HEK293 (cell line): Measurements from ENCODE around the gene PRSS16.

Experiments used
- CTCF ChIA-PET: fragments of 350-600 bp; formaldehyde crosslinking; extraction: SDS; loops from one replicate; lab custom pipeline; 2021; ENCODE audit warnings: antibody characterized with exemption; lab: Yijun Ruan, JAX
- POLR2A ChIA-PET: fragments of 300-600 bp; formaldehyde crosslinking; extraction: SDS; loops from one replicate; lab custom pipeline; 2020; ENCODE audit warnings: antibody characterized with exemption, inconsistent platforms; lab: Yijun Ruan, JAX
- H3K27ac ChIP-seq: fragments of 200-500 bp; sonication (Bioruptor generic); 2 replicates; pipeline ENCODE4 v1.5.1; 2014; ENCODE audit warnings: low read depth, low read length, control low read depth, inconsistent platforms; ENCODE audit errors: extremely low read depth
- H3K36me3 ChIP-seq, 2 experiments: fragments of 200-500 bp in 1 of 2; sonication (Bioruptor generic) in 1 of 2; 1 replicate in 1 of 2; 2 replicates in 1 of 2; pipeline ENCODE4 v1.5.1; 2014 to 2017; ENCODE audit warnings: inconsistent platforms in 2 of 2, low read length in 2 of 2; ENCODE audit not compliant: control insufficient read depth in 2 of 2, insufficient read depth in 1 of 2
- H3K4me1 ChIP-seq: fragments of 200-500 bp; sonication (Bioruptor generic); 2 replicates; pipeline ENCODE4 v1.5.1; 2014; ENCODE audit warnings: mild to moderate bottlenecking, low read length, inconsistent platforms; ENCODE audit not compliant: control insufficient read depth, insufficient read depth
- H3K4me3 ChIP-seq: 2 replicates; pipeline ENCODE4 v1.5.1; 2011; ENCODE audit warnings: low read depth, mild to moderate bottlenecking, control low read depth, low read length, moderate library complexity
- H3K9me3 ChIP-seq: fragments of 200-500 bp; sonication (Bioruptor generic); 2 replicates; pipeline ENCODE4 v1.5.1; 2014; ENCODE audit warnings: low read depth, low read length, inconsistent platforms; ENCODE audit not compliant: control insufficient read depth, insufficient read depth
- GLI4 ChIP-seq: fragments of 450-650 bp; formaldehyde crosslinking; IDR thresholded peaks from 2 replicates; pipeline ENCODE4 v1.5.1; 2016; ENCODE audit warnings: missing biosample characterization, missing genetic modification characterization
- GLIS1 ChIP-seq: fragments of 450-650 bp; formaldehyde crosslinking; IDR thresholded peaks from 2 replicates; pipeline ENCODE4 v1.5.1; 2016; ENCODE audit warnings: missing biosample characterization, missing genetic modification characterization
- GLIS2 ChIP-seq: fragments of 450-650 bp; formaldehyde crosslinking; IDR thresholded peaks from 2 replicates; pipeline ENCODE4 v1.5.1; 2016; ENCODE audit warnings: missing biosample characterization, missing genetic modification characterization
- KLF8 ChIP-seq: fragments of 450-650 bp; formaldehyde crosslinking; IDR thresholded peaks from 2 replicates; pipeline ENCODE4 v1.5.1; 2016; ENCODE audit warnings: missing biosample characterization, missing genetic modification characterization
- MYNN ChIP-seq: fragments of 450-650 bp; formaldehyde crosslinking; IDR thresholded peaks from 2 replicates; pipeline ENCODE4 v1.5.1; 2016; ENCODE audit warnings: missing biosample characterization, missing genetic modification characterization, borderline replicate concordance
- MZF1 ChIP-seq: fragments of 450-650 bp; formaldehyde crosslinking; IDR thresholded peaks from 2 replicates; pipeline ENCODE4 v1.5.1; 2017; ENCODE audit warnings: missing biosample characterization, missing genetic modification characterization, borderline replicate concordance
- PRDM1 ChIP-seq: fragments of 450-650 bp; formaldehyde crosslinking; IDR thresholded peaks from 2 replicates; pipeline ENCODE4; 2016; ENCODE audit warnings: missing biosample characterization, missing genetic modification characterization
- SETDB1 ChIP-seq: IDR thresholded peaks from one replicate; pipeline ENCODE4 v1.6.1; 2017; ENCODE audit warnings: mild to moderate bottlenecking, low read length, moderate library complexity, mixed read lengths; ENCODE audit not compliant: insufficient read length
- ZBTB20 ChIP-seq: fragments of 450-650 bp; formaldehyde crosslinking; IDR thresholded peaks from 2 replicates; pipeline ENCODE4 v1.5.1; 2016; ENCODE audit warnings: missing biosample characterization, missing genetic modification characterization
- ZBTB48 ChIP-seq: fragments of 450-650 bp; formaldehyde crosslinking; IDR thresholded peaks from 2 replicates; pipeline ENCODE4 v1.5.1; 2016; ENCODE audit warnings: missing biosample characterization, missing genetic modification characterization
- ZNF10 ChIP-seq: fragments of 450-650 bp; formaldehyde crosslinking; IDR thresholded peaks from 2 replicates; pipeline ENCODE4 v1.5.1; 2017; ENCODE audit warnings: missing biosample characterization, missing genetic modification characterization
- ZNF132 ChIP-seq: fragments of 450-650 bp; formaldehyde crosslinking; IDR thresholded peaks from 2 replicates; pipeline ENCODE4 v1.5.1; 2017; ENCODE audit warnings: missing biosample characterization, missing genetic modification characterization, borderline replicate concordance
- ZNF174 ChIP-seq: fragments of 450-650 bp; formaldehyde crosslinking; IDR thresholded peaks from 2 replicates; pipeline ENCODE4 v1.5.0; 2017; ENCODE audit warnings: missing biosample characterization, mild to moderate bottlenecking, missing genetic modification characterization
- ZNF223 ChIP-seq: fragments of 450-650 bp; formaldehyde crosslinking; IDR thresholded peaks from 2 replicates; pipeline ENCODE4 v1.5.1; 2016; ENCODE audit warnings: missing biosample characterization, missing genetic modification characterization
- ZNF366 ChIP-seq: fragments of 450-650 bp; formaldehyde crosslinking; conservative IDR thresholded peaks from 2 replicates; pipeline ENCODE4 v1.5.1; 2016; ENCODE audit warnings: missing biosample characterization, missing genetic modification characterization
- ZNF391 ChIP-seq: fragments of 450-650 bp; formaldehyde crosslinking; IDR thresholded peaks from 2 replicates; pipeline ENCODE4 v1.5.1; 2016; ENCODE audit warnings: low read depth, missing biosample characterization, missing genetic modification characterization, borderline replicate concordance
- ZNF394 ChIP-seq: fragments of 450-650 bp; formaldehyde crosslinking; IDR thresholded peaks from 2 replicates; pipeline ENCODE4 v1.5.1; 2016; ENCODE audit warnings: missing biosample characterization, missing genetic modification characterization, mild to moderate bottlenecking, moderate library complexity, borderline replicate concordance
- ZNF423 ChIP-seq: fragments of 450-650 bp; formaldehyde crosslinking; IDR thresholded peaks from 2 replicates; pipeline ENCODE4 v1.5.1; 2016; ENCODE audit warnings: missing biosample characterization, missing genetic modification characterization
- ZNF510 ChIP-seq: fragments of 450-650 bp; formaldehyde crosslinking; IDR thresholded peaks from 2 replicates; pipeline ENCODE4 v1.5.1; 2018; ENCODE audit warnings: mild to moderate bottlenecking, missing genetic modification characterization, missing biosample characterization; ENCODE audit not compliant: insufficient replicate concordance
- ZNF530 ChIP-seq: fragments of 450-650 bp; formaldehyde crosslinking; IDR thresholded peaks from 2 replicates; pipeline ENCODE4 v1.5.1; 2016; ENCODE audit warnings: low read depth, missing biosample characterization, missing genetic modification characterization
- ZNF544 ChIP-seq: fragments of 450-650 bp; formaldehyde crosslinking; IDR thresholded peaks from 2 replicates; pipeline ENCODE4 v1.5.0; 2017; ENCODE audit warnings: missing biosample characterization, missing genetic modification characterization
- ZNF561 ChIP-seq: fragments of 450-650 bp; IDR thresholded peaks from 2 replicates; pipeline ENCODE4 v1.5.1; 2018; ENCODE audit warnings: missing biosample characterization, missing genetic modification characterization, borderline replicate concordance
- ZNF596 ChIP-seq: fragments of 450-650 bp; IDR thresholded peaks from 2 replicates; pipeline ENCODE4 v1.5.0; 2018; ENCODE audit warnings: missing biosample characterization, mild to moderate bottlenecking, missing genetic modification characterization, moderate library complexity
- ZNF664 ChIP-seq: fragments of 450-650 bp; formaldehyde crosslinking; IDR thresholded peaks from 2 replicates; pipeline ENCODE4 v1.5.1; 2016; ENCODE audit warnings: missing biosample characterization, missing genetic modification characterization
- TF ChIP-seq, protein P1 (sequence below): fragments of 450-650 bp; formaldehyde crosslinking; IDR thresholded peaks from 2 replicates; pipeline ENCODE4 v1.5.1; 2017; ENCODE audit warnings: missing biosample characterization, missing genetic modification characterization
- TF ChIP-seq, protein P2 (sequence below): fragments of 450-650 bp; formaldehyde crosslinking; IDR thresholded peaks from 2 replicates; pipeline ENCODE4 v1.5.1; 2016; ENCODE audit warnings: missing biosample characterization, missing genetic modification characterization
- TF ChIP-seq, protein P3 (sequence below): fragments of 450-650 bp; formaldehyde crosslinking; IDR thresholded peaks from 2 replicates; pipeline ENCODE4 v1.5.1; 2016; ENCODE audit warnings: missing biosample characterization, missing genetic modification characterization
- TF ChIP-seq, protein P4 (sequence below): fragments of 450-650 bp; formaldehyde crosslinking; conservative IDR thresholded peaks from 2 replicates; pipeline ENCODE4 v1.5.1; 2016; ENCODE audit warnings: low read depth, missing biosample characterization, missing genetic modification characterization

The PRSS16 gene

DNA sequence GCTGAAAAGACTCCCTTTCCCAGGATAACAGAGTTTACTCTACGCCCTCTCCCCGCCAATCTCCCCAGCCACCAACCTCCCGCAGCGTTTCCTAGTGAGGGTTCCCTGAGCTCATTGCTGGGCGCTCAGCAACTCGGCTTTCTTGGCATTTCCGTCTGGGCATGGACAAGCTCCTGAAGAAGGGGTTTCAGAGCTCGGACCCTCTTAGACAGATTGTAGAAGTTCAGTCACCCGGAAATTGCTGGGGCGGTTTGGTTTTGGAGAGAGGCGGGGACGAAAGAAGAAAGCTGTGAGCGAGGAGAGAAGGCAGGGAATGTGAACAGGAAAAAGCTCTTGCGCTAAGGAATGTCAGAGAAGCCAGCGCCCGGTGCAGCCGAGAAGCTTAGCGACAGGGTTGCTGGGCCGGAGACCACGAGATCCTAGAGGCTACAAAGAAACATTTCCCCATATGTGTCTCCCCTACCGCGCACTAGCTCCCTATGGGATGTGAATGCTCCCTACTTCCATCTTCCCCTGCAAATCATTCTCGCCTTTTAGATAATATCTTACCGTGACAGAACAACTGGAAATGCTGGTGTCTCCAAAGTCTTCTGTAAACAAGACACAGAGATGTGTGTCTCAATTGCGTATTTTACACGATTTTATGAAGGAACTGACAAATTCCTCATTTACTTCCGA is 48.7 kb downstream of the PRSS16 start:
- POLR2A ChIA-PET: interaction anchor here (0.7 to 1.9 kb wide), 23 partner anchors 9 to 598 kb away, joined by 3 to 16 read pairs (median 4); partner anchors contain the start of genes POM121L2 and ZNF184
- Histone ChIP-seq H3K4me3 (peak overlapping the region; percentile 83), H3K27ac (peak overlapping the region; percentile 47)
- TF ChIP-seq ZNF530 (tag by site-specific recombination) (no peak), ZNF391 (tag by site-specific recombination) (no peak), PRDM1 (tag by site-specific recombination) (peak; percentile 80), KLF8 (tag by site-specific recombination) (no peak), ZNF561 (tag by site-specific recombination) (no peak), ZBTB48 (tag by site-specific recombination) (peak; percentile 78), ZNF10 (peak; percentile 44), MYNN (tag by site-specific recombination) (no peak), ZNF223 (tag by site-specific recombination) (no peak), GLI4 (tag by site-specific recombination) (no peak), GLIS2 (tag by site-specific recombination) (peak; percentile 87), ZBTB20 (peak; percentile 88), ZNF544 (tag by site-specific recombination) (no peak), MZF1 (peak; percentile 78), ZNF174 (no peak), ZNF423 (tag by site-specific recombination) (peak; percentile 78), ZNF132 (tag by site-specific recombination) (no peak), ZNF664 (tag by site-specific recombination) (no peak), ZNF510 (tag by site-specific recombination) (no peak), ZNF366 (tag by site-specific recombination) (peak; percentile 68), SETDB1 (no peak), ZNF596 (tag by site-specific recombination) (0 out of 2 replicates have a peak, but pooled peaks have one; percentile 23), GLIS1 (tag by site-specific recombination) (peak; percentile 84), ZNF394 (tag by site-specific recombination) (peak; percentile 57; the same call in 1 of the 2 replicates)
- TF ChIP-seq, protein P1, sequence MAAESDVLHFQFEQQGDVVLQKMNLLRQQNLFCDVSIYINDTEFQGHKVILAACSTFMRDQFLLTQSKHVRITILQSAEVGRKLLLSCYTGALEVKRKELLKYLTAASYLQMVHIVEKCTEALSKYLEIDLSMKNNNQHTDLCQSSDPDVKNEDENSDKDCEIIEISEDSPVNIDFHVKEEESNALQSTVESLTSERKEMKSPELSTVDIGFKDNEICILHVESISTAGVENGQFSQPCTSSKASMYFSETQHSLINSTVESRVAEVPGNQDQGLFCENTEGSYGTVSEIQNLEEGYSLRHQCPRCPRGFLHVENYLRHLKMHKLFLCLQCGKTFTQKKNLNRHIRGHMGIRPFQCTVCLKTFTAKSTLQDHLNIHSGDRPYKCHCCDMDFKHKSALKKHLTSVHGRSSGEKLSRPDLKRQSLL (tag by site-specific recombination): peak; percentile 43; the same call in 1 of the 2 replicates
- TF ChIP-seq, protein P2, sequence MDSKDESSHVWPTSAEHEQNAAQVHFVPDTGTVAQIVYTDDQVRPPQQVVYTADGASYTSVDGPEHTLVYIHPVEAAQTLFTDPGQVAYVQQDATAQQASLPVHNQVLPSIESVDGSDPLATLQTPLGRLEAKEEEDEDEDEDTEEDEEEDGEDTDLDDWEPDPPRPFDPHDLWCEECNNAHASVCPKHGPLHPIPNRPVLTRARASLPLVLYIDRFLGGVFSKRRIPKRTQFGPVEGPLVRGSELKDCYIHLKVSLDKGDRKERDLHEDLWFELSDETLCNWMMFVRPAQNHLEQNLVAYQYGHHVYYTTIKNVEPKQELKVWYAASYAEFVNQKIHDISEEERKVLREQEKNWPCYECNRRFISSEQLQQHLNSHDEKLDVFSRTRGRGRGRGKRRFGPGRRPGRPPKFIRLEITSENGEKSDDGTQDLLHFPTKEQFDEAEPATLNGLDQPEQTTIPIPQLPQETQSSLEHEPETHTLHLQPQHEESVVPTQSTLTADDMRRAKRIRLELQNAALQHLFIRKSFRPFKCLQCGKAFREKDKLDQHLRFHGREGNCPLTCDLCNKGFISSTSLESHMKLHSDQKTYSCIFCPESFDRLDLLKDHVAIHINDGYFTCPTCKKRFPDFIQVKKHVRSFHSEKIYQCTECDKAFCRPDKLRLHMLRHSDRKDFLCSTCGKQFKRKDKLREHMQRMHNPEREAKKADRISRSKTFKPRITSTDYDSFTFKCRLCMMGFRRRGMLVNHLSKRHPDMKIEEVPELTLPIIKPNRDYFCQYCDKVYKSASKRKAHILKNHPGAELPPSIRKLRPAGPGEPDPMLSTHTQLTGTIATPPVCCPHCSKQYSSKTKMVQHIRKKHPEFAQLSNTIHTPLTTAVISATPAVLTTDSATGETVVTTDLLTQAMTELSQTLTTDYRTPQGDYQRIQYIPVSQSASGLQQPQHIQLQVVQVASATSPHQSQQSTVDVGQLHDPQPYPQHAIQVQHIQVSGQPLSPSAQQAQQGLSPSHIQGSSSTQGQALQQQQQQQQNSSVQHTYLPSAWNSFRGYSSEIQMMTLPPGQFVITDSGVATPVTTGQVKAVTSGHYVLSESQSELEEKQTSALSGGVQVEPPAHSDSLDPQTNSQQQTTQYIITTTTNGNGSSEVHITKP (tag by site-specific recombination): peak; percentile 79
- TF ChIP-seq, protein P3, sequence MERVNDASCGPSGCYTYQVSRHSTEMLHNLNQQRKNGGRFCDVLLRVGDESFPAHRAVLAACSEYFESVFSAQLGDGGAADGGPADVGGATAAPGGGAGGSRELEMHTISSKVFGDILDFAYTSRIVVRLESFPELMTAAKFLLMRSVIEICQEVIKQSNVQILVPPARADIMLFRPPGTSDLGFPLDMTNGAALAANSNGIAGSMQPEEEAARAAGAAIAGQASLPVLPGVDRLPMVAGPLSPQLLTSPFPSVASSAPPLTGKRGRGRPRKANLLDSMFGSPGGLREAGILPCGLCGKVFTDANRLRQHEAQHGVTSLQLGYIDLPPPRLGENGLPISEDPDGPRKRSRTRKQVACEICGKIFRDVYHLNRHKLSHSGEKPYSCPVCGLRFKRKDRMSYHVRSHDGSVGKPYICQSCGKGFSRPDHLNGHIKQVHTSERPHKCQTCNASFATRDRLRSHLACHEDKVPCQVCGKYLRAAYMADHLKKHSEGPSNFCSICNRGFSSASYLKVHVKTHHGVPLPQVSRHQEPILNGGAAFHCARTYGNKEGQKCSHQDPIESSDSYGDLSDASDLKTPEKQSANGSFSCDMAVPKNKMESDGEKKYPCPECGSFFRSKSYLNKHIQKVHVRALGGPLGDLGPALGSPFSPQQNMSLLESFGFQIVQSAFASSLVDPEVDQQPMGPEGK (tag by site-specific recombination): no peak; the same call in none of the 2 replicates
- TF ChIP-seq, protein P4, sequence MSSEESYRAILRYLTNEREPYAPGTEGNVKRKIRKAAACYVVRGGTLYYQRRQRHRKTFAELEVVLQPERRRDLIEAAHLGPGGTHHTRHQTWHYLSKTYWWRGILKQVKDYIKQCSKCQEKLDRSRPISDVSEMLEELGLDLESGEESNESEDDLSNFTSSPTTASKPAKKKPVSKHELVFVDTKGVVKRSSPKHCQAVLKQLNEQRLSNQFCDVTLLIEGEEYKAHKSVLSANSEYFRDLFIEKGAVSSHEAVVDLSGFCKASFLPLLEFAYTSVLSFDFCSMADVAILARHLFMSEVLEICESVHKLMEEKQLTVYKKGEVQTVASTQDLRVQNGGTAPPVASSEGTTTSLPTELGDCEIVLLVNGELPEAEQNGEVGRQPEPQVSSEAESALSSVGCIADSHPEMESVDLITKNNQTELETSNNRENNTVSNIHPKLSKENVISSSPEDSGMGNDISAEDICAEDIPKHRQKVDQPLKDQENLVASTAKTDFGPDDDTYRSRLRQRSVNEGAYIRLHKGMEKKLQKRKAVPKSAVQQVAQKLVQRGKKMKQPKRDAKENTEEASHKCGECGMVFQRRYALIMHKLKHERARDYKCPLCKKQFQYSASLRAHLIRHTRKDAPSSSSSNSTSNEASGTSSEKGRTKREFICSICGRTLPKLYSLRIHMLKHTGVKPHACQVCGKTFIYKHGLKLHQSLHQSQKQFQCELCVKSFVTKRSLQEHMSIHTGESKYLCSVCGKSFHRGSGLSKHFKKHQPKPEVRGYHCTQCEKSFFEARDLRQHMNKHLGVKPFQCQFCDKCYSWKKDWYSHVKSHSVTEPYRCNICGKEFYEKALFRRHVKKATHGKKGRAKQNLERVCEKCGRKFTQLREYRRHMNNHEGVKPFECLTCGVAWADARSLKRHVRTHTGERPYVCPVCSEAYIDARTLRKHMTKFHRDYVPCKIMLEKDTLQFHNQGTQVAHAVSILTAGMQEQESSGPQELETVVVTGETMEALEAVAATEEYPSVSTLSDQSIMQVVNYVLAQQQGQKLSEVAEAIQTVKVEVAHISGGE (tag by site-specific recombination): peak; percentile 70

More for the DNA sequence above, 48.7 kb downstream of the PRSS16 start:
- CTCF ChIA-PET: interaction anchor here (0.6 to 1.7 kb wide), 12 partner anchors 8 to 313 kb away, joined by 3 to 7 read pairs (median 4); partner anchors contain the start of gene POM121L2
- Histone ChIP-seq H3K4me1 (no peaks in the 10 kb centered on the region), H3K36me3 (no peaks in the 10 kb centered on the region), H3K9me3 (no peaks in the 10 kb centered on the region)
